Activated naive CD4-positive, alpha-beta T cell (primary cell): ENCODE measurements around the gene MRTFB.
"Not testable (repeated sequence)": the region's sequence is repeated elsewhere in the genome, so short reads cannot be mapped to it uniquely, and the experiment has no call there.

Experiments
- DNase-seq, 4 experiments: peaks; one replicate each; lab custom pipeline; 2025; lab: John Stamatoyannopoulos, UW

Gene MRTFB

DNA sequence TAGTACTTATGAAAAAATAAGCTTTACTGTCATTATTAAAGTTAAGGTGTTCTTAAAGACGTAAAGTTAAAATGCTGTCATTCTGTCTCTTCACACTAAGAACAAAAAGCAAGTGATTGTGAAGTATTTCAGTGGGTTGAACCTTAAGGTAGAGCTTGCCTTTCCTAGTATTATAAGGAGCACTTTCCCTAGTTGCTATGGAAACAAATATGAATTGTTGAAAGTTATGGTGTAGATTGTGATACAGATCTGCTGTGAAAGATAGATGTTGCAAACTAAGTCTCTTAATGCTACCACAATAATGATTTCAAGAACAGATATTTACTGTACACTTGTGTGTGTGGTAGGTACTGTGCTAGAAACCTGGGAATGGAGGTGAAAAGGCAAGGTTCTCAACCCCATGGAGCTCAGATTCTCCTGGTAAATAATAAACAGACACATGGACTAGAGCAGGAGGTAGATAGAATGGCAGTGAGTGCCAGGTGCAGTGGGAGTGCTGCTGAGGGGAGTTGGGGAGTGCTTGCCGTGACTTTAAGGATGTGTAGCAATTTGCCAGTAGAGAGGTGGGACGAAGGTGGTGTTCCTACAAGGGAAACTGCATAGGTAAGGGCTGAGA is 34.7 kb downstream of the MRTFB start:
- DNase-seq: no peak

DNA sequence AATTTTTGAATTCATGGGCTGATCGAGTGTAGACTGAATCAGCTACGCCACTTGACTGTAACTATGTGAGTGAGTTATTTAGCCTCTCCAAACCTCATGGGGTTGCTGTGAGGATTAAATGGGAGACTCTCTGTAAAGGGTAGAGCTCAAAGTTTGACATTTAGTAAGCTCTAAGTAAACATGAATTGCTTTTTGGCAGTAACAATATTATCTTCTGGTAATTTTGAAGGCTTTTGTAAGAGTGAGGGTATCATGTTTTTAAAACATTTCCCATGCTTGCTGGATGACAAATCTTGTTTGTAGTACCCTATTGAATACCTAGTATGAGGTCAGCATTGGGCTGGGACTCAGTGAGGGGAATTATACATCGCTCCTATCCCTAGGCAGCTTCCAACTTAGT is 35.3 kb downstream of the MRTFB start:
- DNase-seq: no peak

DNA sequence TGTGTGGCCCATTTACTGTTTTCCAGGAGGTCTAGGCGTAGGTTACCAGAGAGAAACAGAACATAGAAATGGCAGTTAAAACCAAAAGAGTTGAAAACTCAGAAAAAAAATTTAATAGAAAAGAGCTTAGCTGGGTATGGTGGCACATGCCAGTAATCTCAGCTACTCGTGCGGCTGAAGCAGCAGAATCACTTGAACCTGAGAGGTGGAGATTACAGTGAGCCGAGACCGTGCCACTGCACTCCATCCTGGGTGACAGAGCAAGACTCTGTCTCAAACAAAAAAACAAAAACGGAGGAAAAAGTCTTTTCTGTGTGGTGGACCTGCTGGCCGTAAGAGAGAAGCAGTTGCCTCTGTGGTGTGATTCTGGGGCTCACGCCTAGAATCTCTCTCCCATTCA is 35.8 kb downstream of the MRTFB start:
- no peak for DNase-seq

DNA sequence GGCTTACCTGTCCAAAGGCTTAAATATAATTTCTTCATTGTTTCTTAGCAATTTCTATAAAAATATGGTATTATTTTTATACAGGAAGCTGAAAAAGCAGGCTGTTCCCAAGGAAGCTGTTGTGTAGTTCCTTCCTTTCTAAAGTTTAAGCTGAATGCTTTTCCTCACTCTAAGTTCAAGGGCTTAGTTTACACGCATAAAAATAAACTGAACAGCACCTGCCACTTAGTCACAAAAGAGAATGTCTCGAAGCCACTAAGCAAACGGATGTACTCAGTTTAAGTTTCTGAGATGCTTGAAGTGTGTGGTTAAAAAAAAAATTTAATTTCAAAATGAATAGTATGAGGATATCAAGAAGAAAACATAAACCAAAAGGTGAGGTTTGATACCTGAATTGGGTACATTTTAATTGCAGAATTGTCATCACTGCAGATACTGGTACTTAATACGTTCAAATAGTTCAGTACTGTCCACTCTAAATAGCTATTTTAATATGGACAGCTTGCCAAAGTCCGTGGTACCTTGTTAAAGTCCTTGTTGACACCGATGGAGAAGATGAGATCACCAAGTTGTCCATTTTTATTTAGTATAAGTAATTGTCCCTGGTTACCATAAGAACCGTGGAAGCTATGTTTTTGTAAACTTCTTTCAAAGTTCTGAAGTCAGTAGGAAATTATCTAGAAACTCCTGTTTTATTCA is 38.1 kb downstream of the MRTFB start:
- no peak for DNase-seq

DNA sequence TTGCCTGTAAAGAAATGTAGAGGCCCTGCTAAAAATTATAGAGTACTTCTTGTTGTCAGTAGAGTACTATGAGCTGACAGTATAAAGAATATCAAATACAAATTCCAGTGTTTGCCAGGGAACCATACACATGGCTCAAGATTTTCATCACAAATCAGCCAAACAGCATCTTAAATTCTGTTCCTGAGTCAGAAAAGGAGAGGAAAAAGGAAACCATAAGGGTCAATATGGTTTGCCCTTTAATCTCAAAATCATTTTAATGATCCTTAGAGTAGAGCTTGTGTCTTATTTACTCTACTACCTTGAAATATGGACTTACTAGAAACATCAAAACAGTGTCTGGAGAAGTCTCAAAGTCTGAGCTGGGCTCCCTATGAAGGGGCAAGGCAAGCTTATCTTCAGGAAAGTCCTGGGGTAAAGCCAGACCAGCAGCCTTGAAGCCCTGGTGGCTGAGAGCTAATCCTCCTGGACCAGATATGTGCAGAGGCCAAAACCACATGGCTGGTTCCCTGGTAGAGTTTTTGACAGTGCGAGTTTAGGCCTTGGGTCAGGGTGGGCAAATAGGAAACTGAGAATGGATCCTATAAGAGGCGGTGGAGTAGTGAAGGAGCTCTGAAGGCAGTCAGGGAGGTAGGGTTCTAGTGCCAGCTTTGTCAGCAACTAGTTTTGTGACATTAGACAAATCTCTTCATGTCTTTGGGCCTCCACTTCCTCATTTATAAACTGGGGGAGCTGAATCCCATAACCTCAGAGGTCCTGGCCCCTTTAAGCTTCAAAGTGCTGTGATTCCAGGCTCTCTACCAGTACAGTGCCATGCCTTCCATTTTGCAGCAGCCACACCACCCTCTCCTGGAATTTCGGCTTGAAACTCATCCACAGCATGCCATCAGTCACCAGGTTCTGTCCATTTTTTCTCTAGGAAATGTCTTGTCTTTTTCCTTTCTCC is 38.9 kb downstream of the MRTFB start:
- DNase-seq: no peak

DNA sequence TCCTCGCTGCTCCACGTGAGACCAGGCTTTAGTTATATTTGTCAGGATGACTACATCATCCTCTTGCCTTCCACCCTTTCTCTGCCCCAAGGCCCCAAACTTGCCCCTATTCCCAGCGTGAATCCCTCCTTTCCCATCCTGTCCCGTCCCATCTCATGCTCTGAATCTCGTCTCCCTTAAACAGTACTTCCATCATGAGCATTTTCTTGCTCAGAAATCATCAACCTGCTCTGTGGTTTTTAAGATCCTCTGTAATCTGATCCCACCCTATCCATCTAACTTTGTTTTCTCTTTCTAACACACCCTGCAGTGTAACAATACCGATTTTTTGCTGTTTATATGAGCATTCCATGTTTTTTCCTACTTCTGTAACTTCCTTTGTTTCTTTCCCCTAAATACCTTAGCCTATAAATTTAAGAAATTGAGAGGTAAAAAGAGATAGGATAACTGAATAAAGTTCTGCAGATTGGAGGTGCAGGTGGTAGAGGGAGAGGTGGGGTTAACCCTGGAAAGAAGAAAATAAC is 39.7 kb downstream of the MRTFB start:
- DNase-seq: no peak

DNA sequence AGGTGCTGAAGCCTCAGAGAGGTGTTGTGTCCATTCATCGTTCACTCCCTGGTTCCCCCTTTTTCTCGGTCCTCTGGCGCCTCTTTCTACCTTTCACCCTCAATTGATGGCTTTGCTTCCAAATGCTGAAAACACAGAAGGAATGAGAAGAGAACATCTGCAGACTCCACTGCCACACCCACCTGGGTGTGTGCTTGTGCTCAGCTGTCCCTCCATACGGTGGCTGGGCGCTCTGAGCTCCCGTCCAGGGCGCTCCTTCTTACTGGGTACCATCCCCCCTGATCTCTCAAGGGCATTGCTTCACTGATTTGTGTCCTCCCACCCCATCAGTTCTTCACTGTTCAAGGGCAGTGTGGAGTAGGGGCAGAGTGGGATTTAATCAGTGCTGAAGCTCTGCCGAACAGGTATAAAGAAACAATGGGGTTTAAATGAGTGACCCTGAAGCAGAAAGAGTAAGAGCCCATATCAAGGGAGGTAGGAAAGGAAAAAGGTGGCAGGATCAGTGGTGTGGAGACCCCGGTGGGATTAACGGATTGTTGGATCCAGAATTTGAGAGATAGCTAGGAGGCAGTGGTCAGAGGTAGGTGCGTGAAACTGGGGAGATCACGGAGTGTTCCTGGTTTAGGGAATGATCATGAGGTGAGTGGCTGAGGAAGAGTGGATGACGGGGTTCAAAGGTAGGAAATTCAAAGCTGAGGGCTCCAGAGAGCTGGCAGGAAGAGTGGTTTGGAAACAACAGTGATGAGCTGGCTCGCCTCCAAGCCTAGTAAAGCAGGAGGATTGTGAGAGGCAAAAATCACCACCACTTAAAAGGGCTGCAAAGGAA is 40.8 kb downstream of the MRTFB start:
- no peak for DNase-seq

DNA sequence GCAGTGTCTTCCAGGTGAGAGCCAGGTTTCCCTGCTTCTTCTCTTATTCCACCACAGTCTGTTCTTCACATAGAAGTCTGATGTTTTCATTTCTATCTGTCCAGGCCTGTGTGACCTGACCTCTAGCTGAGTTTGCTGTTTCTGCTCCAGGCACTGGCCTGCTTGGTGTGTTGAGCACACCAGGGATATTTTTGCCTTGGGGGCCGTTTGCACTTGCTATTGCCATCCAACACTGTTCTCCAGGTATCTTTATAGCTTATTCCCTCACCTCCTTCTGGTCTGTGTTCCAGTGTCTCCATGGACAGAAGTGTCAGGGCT is 41.4 kb downstream of the MRTFB start:
- no peak for DNase-seq

DNA sequence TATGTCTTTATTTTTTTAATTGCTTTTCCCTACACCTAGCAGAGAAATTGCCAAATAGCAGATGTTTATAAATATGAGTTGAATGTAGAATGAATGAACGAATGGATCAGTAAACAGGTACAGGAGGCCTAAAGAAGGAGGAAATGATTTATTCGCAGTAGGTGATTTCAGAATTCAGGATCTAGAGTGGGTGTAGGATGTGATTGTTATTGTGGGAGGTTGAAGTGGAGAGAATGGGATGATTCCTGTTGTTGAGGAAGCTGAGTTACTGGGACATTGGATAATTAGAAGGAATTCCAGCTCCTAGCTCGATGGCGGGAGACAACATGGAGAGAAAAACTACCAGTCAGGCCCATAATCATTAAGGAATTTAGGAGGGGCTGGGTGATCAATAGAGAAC is 42.2 kb downstream of the MRTFB start:
- DNase-seq: no peak

DNA sequence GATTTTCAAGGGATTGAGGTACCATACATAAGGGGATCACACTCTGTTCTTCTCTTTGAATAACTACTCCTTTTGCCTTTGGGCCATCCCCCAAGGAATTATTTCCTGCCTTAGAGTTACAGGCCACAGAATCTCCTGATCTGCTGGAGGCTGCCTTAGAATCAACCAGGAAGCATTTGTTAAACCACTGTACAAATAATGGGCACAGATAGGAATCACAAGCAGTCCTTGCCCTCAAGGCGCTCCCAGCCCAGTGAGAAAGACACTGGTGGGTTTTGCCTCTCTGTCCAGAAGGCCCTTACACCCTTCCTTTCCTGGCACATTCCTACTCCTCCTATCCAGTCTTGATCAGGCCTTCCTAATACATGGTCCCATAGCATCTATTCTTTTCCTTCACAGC is 45.9 kb downstream of the MRTFB start:
- DNase-seq: no peak

DNA sequence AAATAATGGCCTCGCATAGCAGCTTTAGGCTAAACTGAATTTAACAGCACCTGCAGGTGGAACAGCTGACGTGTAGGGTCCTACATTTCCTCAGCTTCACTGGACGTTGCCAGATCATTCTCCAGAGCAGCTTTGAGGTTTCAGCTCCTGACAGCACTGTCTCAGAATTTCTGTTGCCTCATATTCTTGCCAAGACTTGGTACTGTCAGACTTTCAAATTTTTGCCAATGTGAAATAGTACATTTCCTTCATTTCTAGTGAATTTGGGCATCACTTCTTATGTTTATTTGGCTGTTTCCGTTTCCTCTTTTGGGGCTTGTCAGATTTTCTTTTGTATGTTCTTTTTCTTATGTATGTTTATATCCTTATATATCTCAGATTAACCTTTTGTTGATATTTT is 48.7 kb downstream of the MRTFB start:
- no peak for DNase-seq

DNA sequence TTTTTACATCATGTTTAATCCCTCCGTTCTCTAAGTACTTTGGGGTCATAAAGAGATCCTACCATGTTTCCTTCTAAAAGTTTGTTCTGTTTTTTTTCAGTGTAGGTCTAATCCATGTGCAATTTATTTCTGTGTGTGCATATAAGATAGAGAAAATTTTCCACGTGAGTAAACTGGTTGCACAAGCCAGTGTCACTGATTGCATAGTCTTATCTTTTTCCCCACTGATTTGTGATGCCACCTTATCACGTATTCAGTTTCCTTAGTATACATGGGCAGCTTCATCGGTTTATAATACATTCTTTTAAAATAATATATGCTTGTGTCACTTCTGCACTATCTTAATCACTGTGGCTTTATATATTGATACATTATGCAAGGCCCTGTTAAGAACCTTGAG is 49.2 kb downstream of the MRTFB start:
- DNase-seq: no peak

DNA sequence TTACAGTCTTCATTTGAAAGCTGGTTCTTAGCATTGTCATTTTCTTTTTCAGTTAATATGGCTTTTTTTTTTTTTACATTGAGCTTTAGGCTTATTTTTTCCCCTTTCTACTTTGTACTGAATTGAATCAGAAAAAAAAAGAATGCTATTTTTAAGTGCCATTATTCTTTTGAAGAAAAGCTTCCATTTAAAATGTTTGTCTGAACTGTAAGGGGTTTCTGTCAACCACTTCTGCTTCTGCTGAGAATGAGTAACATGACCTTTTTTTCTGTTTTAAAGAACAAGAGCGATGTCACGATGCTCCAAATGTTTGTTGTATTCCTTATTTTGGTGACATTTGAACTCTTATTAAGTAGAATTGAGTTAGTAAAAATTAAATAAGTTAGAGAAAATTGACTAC is 50.0 kb downstream of the MRTFB start:
- no peak for DNase-seq

DNA sequence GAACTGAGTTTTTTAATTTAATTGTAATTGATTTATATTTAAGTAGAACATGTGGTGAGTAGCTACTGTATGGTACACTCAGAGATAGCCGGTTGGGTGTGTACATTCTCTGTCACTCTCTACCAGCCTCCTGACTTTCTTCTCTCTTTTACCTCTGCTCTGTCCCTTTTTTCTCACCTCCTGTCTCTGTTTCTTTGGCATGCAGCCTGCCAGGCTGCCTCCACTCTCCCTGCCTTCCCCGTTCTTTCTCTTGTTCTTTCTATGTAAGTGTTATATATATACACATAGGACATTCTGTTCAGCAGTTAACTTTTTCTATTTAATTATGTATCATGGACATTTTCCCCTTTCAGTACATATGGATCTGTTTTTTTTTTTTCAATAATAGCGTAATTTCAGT is 50.8 kb downstream of the MRTFB start:
- no peak for DNase-seq

DNA sequence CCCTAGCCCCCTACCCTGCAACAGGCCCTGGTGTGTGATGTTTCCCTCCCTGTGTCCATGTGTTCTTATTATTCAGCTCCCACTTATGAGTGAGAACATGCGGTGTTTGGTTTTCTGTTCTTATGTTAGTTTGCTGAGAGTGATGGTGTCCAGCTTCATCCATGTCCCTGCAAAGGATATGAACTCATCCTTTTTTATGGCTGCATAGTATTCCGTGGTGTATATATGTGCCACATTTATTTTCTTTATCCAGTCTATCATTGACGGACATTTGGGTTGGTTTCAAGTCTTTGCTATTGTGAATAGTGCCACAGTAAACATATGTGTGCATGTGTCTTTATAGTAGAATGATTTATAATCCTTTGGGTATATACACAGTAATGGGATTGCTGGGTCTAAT is 51.3 kb downstream of the MRTFB start:
- not testable (repeated sequence) for DNase-seq

DNA sequence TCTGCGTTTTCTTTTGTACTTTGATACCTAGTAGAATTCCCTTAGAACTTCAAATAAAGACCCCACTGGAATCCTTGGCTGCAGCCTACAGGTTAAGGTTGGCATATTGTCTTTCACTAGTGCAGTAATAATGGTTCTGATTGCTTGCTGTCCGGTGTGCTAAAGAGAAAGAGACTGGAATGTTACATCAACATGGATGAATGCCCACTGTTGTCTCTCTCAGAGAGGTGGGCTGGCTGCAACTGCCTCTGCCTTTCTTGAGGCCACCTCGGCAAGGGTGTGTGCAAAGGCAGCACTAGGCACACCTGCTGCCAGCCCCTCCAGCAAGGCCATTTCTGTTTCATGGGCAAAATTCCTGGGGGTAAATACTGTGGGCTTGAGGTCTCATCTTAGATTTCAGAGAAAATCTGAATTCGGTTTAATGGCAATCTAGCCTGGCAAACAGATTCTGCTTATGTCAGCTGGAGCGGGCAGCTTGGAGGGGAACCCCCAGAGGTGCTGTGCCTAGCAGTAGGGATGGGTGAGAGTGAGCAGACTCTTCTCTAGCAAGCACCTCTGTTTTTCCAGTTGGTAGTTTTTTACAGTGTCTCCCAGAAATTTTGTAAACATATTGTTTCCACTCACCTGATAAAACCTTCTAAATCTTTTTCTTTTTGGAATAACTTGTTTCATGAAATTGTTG is 54.0 kb downstream of the MRTFB start:
- no peak for DNase-seq

DNA sequence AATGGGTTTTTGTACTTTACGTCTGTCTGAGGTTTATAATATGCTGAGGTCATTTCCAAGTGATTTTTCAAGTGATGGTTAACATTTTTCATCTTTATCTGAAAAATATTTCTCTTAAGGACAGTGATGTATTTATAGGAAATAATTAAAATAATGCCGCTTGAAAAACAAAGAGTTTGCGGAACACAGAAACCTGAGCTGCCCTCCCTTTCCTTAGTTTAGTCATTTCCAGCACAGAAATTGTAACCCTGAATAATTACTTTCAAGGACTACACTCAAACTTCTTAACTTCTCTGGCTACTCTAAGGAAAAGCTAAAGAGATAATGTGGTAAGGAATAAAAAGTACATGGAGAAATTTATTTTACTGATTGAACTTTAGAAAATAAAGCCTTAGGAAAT is 54.6 kb downstream of the MRTFB start:
- DNase-seq: no peak

DNA sequence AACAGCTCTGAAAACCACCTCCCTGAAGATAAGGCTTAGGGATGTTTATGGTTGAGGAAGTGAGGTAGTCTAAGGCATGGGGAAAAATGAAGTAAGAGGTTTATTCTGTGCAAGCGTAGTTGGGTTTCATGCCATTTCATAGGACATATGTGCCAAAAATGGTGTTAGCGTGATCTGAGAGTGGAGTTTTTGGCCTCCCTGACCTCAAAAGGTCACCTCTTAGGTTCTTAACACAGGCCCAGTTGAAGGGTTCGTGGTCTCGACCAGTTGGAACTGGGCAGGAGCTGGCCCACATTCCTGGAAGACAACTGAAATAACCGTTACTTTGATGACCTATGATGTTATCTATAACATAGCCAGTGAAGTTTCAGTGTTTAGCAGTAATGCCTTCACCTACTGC is 57.0 kb downstream of the MRTFB start:
- no peak for DNase-seq

DNA sequence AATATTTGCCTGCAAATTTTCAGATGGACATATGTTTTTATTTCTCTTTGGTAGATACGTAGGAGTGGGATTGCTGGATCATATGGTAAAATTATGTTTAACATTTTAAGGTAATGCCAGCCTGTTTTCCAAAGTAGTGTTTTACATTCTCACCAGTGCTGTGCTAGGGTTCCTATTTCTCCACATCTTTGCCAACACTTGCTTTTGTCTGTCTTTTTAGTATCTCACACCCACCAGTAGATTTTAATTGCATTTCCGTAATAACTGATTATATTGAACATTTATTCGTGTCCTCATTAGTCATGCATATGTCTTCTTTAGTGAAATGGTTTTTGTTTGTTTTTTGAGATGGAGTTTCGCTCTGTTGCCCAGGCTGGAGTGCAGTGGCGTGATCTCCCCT is 58.4 kb downstream of the MRTFB start:
- no peak for DNase-seq

DNA sequence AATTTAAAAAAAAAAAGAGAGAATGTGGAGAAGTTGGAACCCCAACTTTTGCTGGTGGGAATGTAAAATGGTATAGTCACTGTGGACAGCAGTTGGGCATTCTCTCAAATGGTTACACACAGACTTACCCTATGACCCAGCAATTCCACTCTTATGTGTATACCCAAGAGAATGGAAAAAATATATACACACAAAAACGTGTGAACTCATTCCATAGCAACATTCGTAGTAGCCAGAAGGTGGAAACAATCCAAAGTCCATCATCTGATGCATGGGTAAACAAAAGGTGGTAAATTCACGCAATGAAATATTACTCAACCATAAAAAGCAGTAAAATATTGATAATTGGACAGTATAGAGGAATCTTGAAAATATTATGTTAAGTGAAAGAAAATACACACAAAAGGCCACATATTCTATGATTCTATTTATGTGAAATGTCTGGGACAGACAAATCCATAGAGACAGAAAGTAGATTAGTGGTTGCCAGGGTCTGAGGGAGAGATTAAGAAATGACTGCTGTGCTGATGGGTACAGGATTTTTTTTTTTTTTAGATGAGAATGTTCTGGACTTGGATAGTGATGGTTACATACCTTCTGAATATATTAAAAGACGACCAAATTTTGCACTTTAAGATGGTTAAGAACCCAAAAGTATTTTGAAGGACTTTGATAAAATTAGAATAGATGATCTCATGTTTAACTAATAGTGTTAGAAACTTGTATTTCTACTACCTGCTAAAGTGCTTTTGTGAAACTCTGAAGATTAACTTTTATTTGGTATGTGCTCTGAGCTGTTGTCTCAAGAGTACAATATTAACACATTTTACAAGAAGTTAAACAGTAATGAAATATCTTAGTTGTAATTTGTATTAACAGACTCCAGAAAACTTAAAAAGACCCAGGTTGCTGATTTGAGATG is 60.9 kb downstream of the MRTFB start:
- no peak for DNase-seq

DNA sequence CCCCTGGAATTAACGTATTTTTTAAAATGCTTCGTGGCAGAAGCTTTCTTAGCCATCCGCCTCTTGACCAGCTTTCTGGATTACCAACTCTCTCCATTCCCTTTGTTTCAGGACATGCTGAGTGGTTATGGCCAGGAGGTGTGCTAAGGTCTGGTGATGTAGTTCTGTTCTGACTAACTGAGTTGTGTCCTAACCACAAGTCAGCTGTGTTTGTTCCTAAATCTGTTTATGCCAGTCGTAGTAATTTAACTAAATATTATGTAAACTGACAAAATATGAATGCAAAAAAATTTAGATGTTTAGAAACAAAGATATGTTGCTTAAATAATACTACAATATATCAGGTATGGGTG is 61.6 kb downstream of the MRTFB start:
- no peak for DNase-seq
